ENCODE data around the gene VARS1.
A peak's percentile ranks its signal among the peaks of the same experiment; 100 is the strongest.
"Not testable (repeated sequence)": the region's sequence is repeated elsewhere in the genome, so short reads cannot be mapped to it uniquely, and the experiment has no call there.

VARS1 gene

DNA sequence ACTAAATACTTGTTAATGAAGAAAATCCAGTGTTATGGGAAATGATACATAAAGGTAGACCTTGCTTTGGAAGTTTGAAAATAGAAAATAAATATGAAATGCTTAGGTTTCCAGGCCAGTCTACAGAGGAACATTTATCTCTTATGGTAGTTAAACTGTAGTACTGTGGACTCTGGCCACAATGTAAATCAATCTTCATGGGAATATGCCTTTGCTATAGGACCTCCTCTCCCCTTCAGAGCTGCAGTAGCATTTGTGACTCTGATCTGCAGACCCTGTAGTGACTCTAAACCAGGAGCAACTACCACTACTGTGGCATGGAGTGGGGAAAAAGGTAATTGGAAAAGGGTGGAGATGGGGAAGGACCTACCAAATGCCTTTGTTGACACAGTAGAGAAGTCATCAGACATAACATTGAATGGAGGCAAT, 24.3 kb upstream of the VARS1 start:
- Histone ChIP-seq H3K4me1 (ENCODE audit: control insufficient read depth in 1 of 2, insufficient read depth in 2 of 2, low read length in 2 of 2) (peaks cover 7 to 17% of the 10 kb centered on the region in 2 experiments), H3K79me1 (ENCODE audit: low read length) (peaks cover 16% of the 10 kb centered on the region), H3K9ac (ENCODE audit: low read length) (no peak overlapping the region), H2BK5ac (ENCODE audit: low read depth, low read length, poor library complexity) (no peak overlapping the region), H2BK120ac (ENCODE audit: insufficient read depth, low read length, poor library complexity) (no peak overlapping the region), H3K23ac (ENCODE audit: low read length) (no peak overlapping the region), H2BK12ac (ENCODE audit: low read length) (no peak overlapping the region), H3K4ac (ENCODE audit: low read depth, low read length) (no peak overlapping the region), H3K27me3 (ENCODE audit: insufficient read depth, low read length) (no peaks in the 10 kb centered on the region), H4K8ac (ENCODE audit: low read depth, low read length) (no peak overlapping the region), H3K4me2 (ENCODE audit: low read length) (no peak overlapping the region), H3K79me2 (ENCODE audit: control insufficient read depth, insufficient read depth, low read length, poor library complexity) (peaks cover 4% of the 10 kb centered on the region), H3K9me3 (ENCODE audit: insufficient read depth, low read depth, low read length) (no peaks in the 10 kb centered on the region), H3K36me3 (ENCODE audit: control insufficient read depth in 1 of 2, insufficient read depth in 2 of 2, low read length in 2 of 2) (no peaks in the 10 kb centered on the region), H3K27ac (ENCODE audit: low read depth, low read length) (no peak overlapping the region), H2AK5ac (ENCODE audit: low read length) (no peak overlapping the region), H4K12ac (ENCODE audit: low read depth, low read length) (no peak overlapping the region), H4K91ac (ENCODE audit: low read depth, low read length) (no peak overlapping the region), H3K4me3 (ENCODE audit: low read depth, low read length) (no peak overlapping the region), H3K14ac (ENCODE audit: low read length) (no peak overlapping the region), H3K18ac (ENCODE audit: low read length) (no peak overlapping the region), H2AFZ (ENCODE audit: insufficient read depth, low read length, poor library complexity) (no peak overlapping the region)
- DNase-seq: peak in 1 of 2 donors; percentile 11

DNA sequence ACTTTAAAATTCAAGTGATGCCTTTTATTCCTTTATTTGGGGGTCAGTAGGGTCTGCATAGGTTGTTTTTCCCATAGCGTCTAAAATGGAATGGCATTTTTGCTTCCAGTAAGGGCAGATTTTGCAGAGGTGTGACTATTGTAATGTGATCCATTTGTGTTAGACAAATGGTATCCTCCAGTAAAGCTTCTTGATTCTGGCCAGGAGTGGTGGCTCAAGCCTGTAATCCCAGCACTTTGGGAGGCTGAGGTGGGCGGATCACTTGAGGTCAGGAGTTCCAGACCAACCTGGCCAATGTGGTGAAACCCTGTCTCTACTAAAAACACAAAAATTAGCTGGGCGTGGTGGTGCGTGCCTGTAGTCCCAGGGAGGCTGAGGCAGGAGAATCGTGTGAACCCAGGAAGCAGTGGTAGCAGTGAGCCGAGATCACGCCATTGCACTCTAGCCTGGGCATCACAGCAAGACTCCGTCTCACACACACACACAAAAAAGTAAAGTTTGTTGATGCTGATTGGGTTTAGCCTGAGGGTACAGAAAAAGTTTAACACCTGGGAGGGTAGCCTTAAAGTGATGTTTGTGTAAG, 22.5 kb upstream of the VARS1 start:
- not testable (repeated sequence) for H2AK5ac ChIP-seq (ENCODE audit: low read length); H4K8ac ChIP-seq (ENCODE audit: low read depth, low read length); H2BK12ac ChIP-seq (ENCODE audit: low read length); H2BK5ac ChIP-seq (ENCODE audit: low read depth, low read length, poor library complexity); H3K27ac ChIP-seq (ENCODE audit: low read depth, low read length); H3K36me3 ChIP-seq (ENCODE audit: control insufficient read depth in 1 of 2, insufficient read depth in 2 of 2, low read length in 2 of 2); H2AFZ ChIP-seq (ENCODE audit: insufficient read depth, low read length, poor library complexity); H4K91ac ChIP-seq (ENCODE audit: low read depth, low read length); H3K79me2 ChIP-seq (ENCODE audit: control insufficient read depth, insufficient read depth, low read length, poor library complexity); H4K12ac ChIP-seq (ENCODE audit: low read depth, low read length); H3K4me3 ChIP-seq (ENCODE audit: low read depth, low read length); H3K4ac ChIP-seq (ENCODE audit: low read depth, low read length); H3K18ac ChIP-seq (ENCODE audit: low read length); H3K4me2 ChIP-seq (ENCODE audit: low read length); H2BK120ac ChIP-seq (ENCODE audit: insufficient read depth, low read length, poor library complexity); H3K9ac ChIP-seq (ENCODE audit: low read length); H3K23ac ChIP-seq (ENCODE audit: low read length); H3K27me3 ChIP-seq (ENCODE audit: insufficient read depth, low read length); H3K9me3 ChIP-seq (ENCODE audit: insufficient read depth, low read depth, low read length); H3K14ac ChIP-seq (ENCODE audit: low read length)
- DNase-seq: peak in 1 of 2 donors; percentile 14
- peaks cover 8 to 12% of the 10 kb centered on the region in 2 experiments for H3K4me1 ChIP-seq (ENCODE audit: control insufficient read depth in 1 of 2, insufficient read depth in 2 of 2, low read length in 2 of 2)
- no CpG with 5 or more reads among the region's 8 CpGs for WGBS (ENCODE audit: extremely low coverage, insufficient coverage, insufficient read length)
- peaks cover 22% of the 10 kb centered on the region for H3K79me1 ChIP-seq (ENCODE audit: low read length)

DNA sequence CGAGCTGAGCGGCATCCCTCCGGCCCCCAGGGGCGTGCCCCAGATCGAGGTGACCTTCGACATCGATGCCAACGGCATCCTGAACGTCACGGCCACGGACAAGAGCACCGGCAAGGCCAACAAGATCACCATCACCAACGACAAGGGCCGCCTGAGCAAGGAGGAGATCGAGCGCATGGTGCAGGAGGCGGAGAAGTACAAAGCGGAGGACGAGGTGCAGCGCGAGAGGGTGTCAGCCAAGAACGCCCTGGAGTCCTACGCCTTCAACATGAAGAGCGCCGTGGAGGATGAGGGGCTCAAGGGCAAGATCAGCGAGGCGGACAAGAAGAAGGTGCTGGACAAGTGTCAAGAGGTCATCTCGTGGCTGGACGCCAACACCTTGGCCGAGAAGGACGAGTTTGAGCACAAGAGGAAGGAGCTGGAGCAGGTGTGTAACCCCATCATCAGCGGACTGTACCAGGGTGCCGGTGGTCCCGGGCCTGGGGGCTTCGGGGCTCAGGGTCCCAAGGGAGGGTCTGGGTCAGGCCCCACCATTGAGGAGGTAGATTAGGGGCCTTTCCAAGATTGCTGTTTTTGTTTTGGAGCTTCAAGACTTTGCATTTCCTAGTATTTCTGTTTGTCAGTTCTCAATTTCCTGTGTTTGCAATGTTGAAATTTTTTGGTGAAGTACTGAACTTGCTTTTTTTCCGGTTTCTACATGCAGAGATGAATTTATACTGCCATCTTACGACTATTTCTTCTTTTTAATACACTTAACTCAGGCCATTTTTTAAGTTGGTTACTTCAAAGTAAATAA, 21.8 kb upstream of the VARS1 start:
- not testable (repeated sequence) for H4K8ac ChIP-seq (ENCODE audit: low read depth, low read length); H3K36me3 ChIP-seq (ENCODE audit: control insufficient read depth in 1 of 2, insufficient read depth in 2 of 2, low read length in 2 of 2); H3K18ac ChIP-seq (ENCODE audit: low read length); H2BK5ac ChIP-seq (ENCODE audit: low read depth, low read length, poor library complexity); DNase-seq; H2AK5ac ChIP-seq (ENCODE audit: low read length); H3K27ac ChIP-seq (ENCODE audit: low read depth, low read length); H3K4me3 ChIP-seq (ENCODE audit: low read depth, low read length); H3K4ac ChIP-seq (ENCODE audit: low read depth, low read length); H3K23ac ChIP-seq (ENCODE audit: low read length); H4K91ac ChIP-seq (ENCODE audit: low read depth, low read length); H4K12ac ChIP-seq (ENCODE audit: low read depth, low read length); H3K27me3 ChIP-seq (ENCODE audit: insufficient read depth, low read length); H3K14ac ChIP-seq (ENCODE audit: low read length); H3K9ac ChIP-seq (ENCODE audit: low read length); H3K9me3 ChIP-seq (ENCODE audit: insufficient read depth, low read depth, low read length); H2AFZ ChIP-seq (ENCODE audit: insufficient read depth, low read length, poor library complexity); H2BK12ac ChIP-seq (ENCODE audit: low read length); H3K79me2 ChIP-seq (ENCODE audit: control insufficient read depth, insufficient read depth, low read length, poor library complexity); H2BK120ac ChIP-seq (ENCODE audit: insufficient read depth, low read length, poor library complexity)
- Histone ChIP-seq H3K79me1 (ENCODE audit: low read length) (peaks cover 19% of the 10 kb centered on the region), H3K4me2 (ENCODE audit: low read length) (peak overlapping the region; percentile 36), H3K4me1 (ENCODE audit: control insufficient read depth in 1 of 2, insufficient read depth in 2 of 2, low read length in 2 of 2) (peaks cover 8 to 10% of the 10 kb centered on the region in 2 experiments)
- WGBS (ENCODE audit: extremely low coverage, insufficient coverage, insufficient read length): no CpG with 5 or more reads among the region's 37 CpGs

DNA sequence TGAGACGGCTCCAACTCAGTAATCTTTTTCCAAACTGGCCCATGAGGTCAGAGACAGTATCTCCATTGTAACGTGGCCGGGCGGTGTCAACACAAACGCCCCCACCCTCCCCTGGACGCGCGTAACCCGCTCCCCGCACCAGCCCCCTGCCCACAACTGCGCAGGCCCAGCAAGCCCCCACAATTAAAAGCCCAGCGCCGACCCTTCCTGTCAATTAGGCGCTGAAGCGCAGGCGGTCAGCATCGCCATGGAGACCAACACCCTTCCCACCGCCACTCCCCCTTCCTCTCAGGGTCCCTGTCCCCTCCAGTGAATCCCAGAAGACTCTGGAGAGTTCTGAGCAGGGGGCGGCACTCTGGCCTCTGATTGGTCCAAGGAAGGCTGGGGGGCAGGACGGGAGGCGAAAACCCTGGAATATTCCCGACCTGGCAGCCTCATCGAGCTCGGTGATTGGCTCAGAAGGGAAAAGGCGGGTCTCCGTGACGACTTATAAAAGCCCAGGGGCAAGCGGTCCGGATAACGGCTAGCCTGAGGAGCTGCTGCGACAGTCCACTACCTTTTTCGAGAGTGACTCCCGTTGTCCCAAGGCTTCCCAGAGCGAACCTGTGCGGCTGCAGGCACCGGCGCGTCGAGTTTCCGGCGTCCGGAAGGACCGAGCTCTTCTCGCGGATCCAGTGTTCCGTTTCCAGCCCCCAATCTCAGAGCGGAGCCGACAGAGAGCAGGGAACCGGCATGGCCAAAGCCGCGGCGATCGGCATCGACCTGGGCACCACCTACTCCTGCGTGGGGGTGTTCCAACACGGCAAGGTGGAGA, 19.7 kb upstream of the VARS1 start, which contains the start of the genes HSPA1A and HSPA1L:
Gene HSPA1A (plus strand): TSS at position 519 of the 814 bp plus-strand sequence. CDS start 214 bp downstream, at position 733.
Gene HSPA1L (minus strand): TSS at position 259 of the 814 bp plus-strand sequence. CDS start 3,311 bp downstream, outside the sequence.
- Histone ChIP-seq H3K14ac (ENCODE audit: low read length) (peak within 1 kb of the TSS; percentile 55), H3K9me3 (ENCODE audit: insufficient read depth, low read depth, low read length) (peaks cover 1% of the 10 kb centered on the region), H2BK12ac (ENCODE audit: low read length) (no peak within 1 kb of the TSS), H4K12ac (ENCODE audit: low read depth, low read length) (no peak within 1 kb of the TSS), H3K4me3 (ENCODE audit: low read depth, low read length) (peak within 1 kb of the TSS; percentile 66), H2AK5ac (ENCODE audit: low read length) (no peak within 1 kb of the TSS), H2BK5ac (ENCODE audit: low read depth, low read length, poor library complexity) (peak within 1 kb of the TSS; percentile 78), H3K23ac (ENCODE audit: low read length) (no peak within 1 kb of the TSS), H3K27ac (ENCODE audit: low read depth, low read length) (peak within 1 kb of the TSS; percentile 99), H2BK120ac (ENCODE audit: insufficient read depth, low read length, poor library complexity) (peak within 1 kb of the TSS; percentile 79), H3K79me2 (ENCODE audit: control insufficient read depth, insufficient read depth, low read length, poor library complexity) (no peaks in the 10 kb centered on the region), H2AFZ (ENCODE audit: insufficient read depth, low read length, poor library complexity) (peak within 1 kb of the TSS; percentile 47), H3K79me1 (ENCODE audit: low read length) (peaks cover 9% of the 10 kb centered on the region), H3K4me1 (ENCODE audit: control insufficient read depth in 1 of 2, insufficient read depth in 2 of 2, low read length in 2 of 2) (peaks cover 6 to 8% of the 10 kb centered on the region in 2 experiments), H3K36me3 (ENCODE audit: control insufficient read depth in 1 of 2, insufficient read depth in 2 of 2, low read length in 2 of 2) (no peaks in the 10 kb centered on the region), H3K4me2 (ENCODE audit: low read length) (peak within 1 kb of the TSS; percentile 75), H3K4ac (ENCODE audit: low read depth, low read length) (peak within 1 kb of the TSS; percentile 16), H3K9ac (ENCODE audit: low read length) (peak within 1 kb of the TSS; percentile 64), H3K27me3 (ENCODE audit: insufficient read depth, low read length) (no peaks in the 10 kb centered on the region), H4K91ac (ENCODE audit: low read depth, low read length) (peak within 1 kb of the TSS; percentile 89), H3K18ac (ENCODE audit: low read length) (peak within 1 kb of the TSS; percentile 33), H4K8ac (ENCODE audit: low read depth, low read length) (peak within 1 kb of the TSS; percentile 69)
- WGBS (ENCODE audit: extremely low coverage, insufficient coverage, insufficient read length): no CpG with 5 or more reads among the region's 56 CpGs
- peak; percentile 88 to 91 for DNase-seq

All from trophoblast cell (in vitro differentiated cells and primary cell).